GM19193 (cell line): ENCODE measurements around the gene SGMS2.

Experiments
- POLR2A ChIP-seq: IDR thresholded peaks from 4 replicates; pipeline ENCODE4 v1.6.1; 2011; ENCODE audit not compliant: insufficient read depth, insufficient read length; ENCODE audit errors: extremely low read depth

The SGMS2 gene

DNA sequence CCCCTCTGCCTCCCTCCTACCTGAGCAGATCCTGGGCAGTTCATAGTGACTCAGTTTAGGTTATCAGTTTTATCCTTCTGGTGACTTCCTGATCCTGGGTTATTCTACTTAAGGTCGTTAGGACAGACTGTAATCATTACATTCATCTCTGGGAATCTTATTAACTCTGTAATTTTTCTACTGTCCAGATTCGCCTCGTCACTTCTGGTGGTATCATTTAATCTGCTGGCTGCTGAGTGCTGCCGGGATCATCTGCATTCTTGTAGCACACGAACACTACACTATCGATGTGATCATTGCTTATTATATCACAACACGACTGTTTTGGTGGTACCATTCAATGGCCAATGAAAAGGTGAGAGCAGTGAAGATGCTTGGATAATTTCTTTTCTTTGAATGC, 83.6 kb downstream of the SGMS2 start:
- TF ChIP-seq POLR2A = no peak

DNA sequence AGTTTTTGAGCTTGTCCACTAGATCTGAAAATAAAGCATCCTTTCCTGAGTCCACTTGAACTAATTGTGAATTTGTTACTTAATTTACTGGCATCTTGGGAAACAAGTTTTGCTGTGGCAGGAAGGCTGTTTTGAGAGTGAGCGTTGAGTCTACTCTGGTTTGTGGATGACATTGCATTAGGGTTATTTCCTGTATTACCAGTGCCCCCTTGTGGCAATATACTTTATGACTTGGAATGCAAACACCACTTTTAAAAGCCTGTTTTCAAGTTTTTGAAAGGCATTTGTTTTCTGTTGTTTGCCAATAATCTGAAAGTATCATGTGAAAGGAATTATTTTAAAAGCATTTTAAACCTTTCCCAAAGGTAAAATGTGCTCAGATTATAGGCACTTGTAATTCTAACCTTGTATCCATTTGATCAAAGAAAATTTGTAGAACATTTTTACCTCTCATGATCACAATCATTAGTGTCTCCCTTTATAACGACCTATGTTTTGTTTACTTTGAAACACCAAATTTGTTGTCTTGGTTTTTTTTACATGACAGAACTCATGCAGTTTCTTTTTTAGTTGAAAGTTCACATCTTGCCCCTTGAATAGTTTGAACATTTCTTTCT, 88.7 kb downstream of the SGMS2 start:
- no peak for TF ChIP-seq POLR2A

- no peak for TF ChIP-seq POLR2A
Measured at GRCh38 chr4:107915220-107915619, 90.5 kb downstream of the SGMS2 start.

GRCh38 chr4:107916623-107917022, 91.9 kb downstream of the SGMS2 start:
- TF ChIP-seq POLR2A = no peak

- TF ChIP-seq POLR2A = no peak
Measured at GRCh38 chr4:107917500-107917899, 92.8 kb downstream of the SGMS2 start.

- TF ChIP-seq POLR2A = no peak
Measured at GRCh38 chr4:107922486-107923473, 98.0 kb downstream of the SGMS2 start.

DNA sequence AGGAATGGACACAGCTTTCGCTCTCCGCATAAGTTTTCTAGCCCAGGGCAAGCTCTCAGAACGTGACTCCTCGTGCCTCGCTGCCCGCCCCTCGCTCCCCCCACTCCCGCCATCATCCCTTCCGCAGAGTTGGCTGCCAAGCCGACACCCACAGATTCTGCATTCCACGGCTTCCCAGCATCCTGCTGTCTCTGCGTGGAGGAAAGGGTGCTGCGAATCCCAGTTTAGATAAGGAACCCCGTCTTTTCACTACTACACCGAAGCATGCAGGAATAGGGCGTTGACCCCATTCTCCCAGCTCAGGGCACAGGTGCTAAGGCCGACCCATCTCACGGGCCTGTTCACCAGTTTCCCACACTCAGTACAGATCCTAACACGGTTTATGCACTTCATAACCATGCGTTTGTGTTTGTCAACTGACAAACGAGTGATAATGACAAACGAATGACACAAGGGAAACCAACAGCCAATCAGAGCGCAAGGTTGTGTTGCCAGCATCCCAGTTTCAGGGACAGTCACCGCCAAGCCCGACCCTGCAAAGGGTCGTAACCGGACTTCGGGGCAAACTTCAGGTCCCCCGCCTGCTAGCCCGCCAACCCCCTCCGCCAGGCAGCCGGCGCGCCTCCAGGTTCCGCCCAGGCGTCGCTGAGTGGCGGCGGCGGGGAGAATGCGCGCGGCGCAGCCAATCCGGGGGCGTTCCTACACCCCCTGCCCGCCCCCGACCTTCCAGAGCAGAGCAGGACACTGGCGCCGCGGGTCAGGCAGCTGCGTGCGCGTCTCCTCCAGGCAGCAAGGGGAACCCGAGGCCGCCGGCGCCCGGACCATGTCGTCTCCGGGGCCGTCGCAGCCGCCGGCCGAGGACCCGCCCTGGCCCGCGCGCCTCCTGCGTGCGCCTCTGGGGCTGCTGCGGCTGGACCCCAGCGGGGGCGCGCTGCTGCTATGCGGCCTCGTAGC, 106.4 kb downstream of the SGMS2 start, which contains the start of gene CYP2U1:
CYP2U1 (plus strand) TSS at position 729 of the 954 bp plus-strand sequence; CDS start at position 824, 95 bp downstream.
- peak; percentile 33 for TF ChIP-seq POLR2A

DNA sequence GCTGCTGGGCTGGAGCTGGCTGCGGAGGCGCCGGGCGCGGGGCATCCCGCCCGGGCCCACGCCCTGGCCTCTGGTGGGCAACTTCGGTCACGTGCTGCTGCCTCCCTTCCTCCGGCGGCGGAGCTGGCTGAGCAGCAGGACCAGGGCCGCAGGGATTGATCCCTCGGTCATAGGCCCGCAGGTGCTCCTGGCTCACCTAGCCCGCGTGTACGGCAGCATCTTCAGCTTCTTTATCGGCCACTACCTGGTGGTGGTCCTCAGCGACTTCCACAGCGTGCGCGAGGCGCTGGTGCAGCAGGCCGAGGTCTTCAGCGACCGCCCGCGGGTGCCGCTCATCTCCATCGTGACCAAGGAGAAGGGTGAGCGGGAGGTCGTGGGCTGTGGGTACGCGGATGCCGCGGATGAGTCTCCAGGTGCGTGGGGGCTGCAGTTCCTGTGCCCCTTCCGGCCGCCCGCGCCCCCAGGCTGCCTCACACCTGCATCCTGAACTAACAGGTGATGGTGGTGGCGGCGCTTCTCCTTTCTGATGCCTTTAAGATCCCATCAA, 107.1 kb downstream of the SGMS2 start:
- TF ChIP-seq POLR2A = peak; percentile 1

DNA sequence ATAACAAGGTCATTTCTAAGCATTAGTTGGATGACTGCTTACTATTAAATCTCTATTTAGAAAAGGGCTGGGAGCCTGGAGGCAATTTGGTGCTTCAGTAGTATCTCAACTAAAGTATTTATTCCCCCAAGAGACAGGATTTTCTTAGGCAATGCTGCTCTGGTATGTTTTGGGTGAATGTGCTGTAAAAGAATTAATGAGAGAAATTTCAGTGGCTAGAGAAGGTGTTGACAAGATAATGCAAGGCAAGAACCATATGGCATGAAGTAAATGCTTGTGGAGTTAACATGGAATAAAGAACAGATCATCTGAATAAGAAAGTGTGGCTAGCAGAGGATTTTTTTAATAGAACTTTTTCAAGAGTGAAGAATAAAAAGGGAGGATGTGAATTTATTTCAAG, 110.5 kb downstream of the SGMS2 start:
- TF ChIP-seq POLR2A = no peak

DNA sequence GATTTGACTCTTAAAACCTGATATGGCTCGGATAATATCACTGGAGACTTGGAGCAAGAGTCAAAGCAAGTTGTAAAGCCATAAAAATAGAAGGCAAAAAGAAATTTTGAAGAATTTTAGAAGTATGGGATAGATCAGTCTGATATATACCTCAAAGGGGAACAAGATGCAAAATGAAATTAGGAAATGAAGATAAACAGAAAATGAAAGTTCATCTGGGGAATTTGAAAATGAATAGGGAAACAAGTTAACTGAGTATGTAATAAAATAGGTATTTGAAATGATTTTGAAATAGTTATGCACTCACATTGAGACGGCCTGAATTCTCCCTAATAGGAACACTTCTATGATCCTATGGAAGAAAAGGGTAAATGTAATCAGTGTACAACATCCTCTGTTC, 112.3 kb downstream of the SGMS2 start:
- TF ChIP-seq POLR2A = no peak

GRCh38 chr4:107939307-107939706, 114.6 kb downstream of the SGMS2 start:
- no peak for TF ChIP-seq POLR2A

- no peak for TF ChIP-seq POLR2A
Measured at GRCh38 chr4:107945809-107946208, 121.1 kb downstream of the SGMS2 start.

DNA sequence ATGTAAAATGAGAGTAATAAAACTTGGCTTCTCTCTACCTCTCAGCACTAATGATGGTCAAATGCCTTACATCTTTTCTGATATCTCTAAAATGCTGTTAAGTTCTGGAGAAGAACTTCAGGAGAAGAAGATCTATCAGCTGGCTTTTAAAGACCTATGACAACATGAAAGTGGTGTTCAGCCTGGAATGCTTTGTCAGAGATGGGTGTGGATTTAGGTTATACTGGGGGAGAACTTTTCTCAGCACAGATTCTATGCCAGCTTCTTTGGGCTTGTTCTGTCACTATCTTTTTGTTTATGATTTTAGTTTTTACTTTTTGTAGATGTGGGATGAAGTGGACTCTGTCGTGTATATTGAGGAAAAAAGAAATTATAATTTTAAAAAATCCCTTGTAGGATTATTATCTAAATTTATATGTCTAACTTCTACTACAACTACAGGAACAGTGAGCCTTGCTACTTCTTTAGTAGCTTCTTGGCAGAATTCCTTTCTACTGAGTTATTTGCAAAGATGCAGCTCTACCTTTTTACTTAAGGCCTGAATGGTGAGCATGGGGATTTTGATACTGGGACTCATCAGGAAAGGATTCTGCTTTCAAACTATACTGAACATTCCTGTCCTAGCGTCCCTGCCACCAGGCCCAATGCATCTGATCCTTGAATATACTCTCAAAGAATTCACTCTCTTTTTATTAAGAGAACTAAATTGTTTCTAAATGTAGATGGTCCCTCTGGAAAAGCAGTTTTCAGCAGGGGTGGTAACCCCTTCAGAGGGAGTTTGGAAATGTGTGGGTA, 126.2 kb downstream of the SGMS2 start:
- no peak for TF ChIP-seq POLR2A

GRCh38 chr4:107951551-107951950, 126.8 kb downstream of the SGMS2 start:
- TF ChIP-seq POLR2A = no peak

- TF ChIP-seq POLR2A = no peak
Measured at GRCh38 chr4:107956011-107956410, 131.3 kb downstream of the SGMS2 start.
